H9 (cell line): ENCODE results near the gene BCHE. TPM values are rescaled to one million over a fixed set of nuclear protein-coding genes. Genes with fewer than 3 reads are reported as not detected.

Experiments used
- DNase-seq: peaks from one replicate; pipeline ENCODE4 v3.0.0-alpha.2; 2017
- H2AFZ ChIP-seq: one replicate; pipeline ENCODE4 v1.6.1; 2013; ENCODE audit warnings: mild to moderate bottlenecking, low read length, control low read depth, moderate library complexity
- H2AK5ac ChIP-seq: 2 replicates; pipeline ENCODE4 v1.6.1; 2013; ENCODE audit warnings: low read length, control low read depth, mixed read lengths; ENCODE audit not compliant: insufficient read length
- H2BK120ac ChIP-seq: one replicate; pipeline ENCODE4 v1.6.1; 2013; ENCODE audit warnings: low read depth, mild to moderate bottlenecking, low read length, control low read depth, inconsistent platforms; ENCODE audit not compliant: poor library complexity, severe bottlenecking
- H2BK12ac ChIP-seq: 2 replicates; pipeline ENCODE4 v1.6.1; 2013; ENCODE audit warnings: low read length, control low read depth, mixed read lengths, low read depth; ENCODE audit not compliant: insufficient read length
- H2BK15ac ChIP-seq: 2 replicates; pipeline ENCODE4 v1.6.1; 2013; ENCODE audit warnings: low read depth, low read length, control low read depth
- H2BK20ac ChIP-seq: one replicate; pipeline ENCODE4 v1.6.1; 2013; ENCODE audit warnings: low read depth, mild to moderate bottlenecking, low read length, control low read depth, inconsistent platforms; ENCODE audit not compliant: poor library complexity, severe bottlenecking
- H2BK5ac ChIP-seq: 2 replicates; pipeline ENCODE4 v1.6.1; 2013; ENCODE audit warnings: low read length, control low read depth, mixed read lengths; ENCODE audit not compliant: insufficient read length
- H3K14ac ChIP-seq: 2 replicates; pipeline ENCODE4 v1.6.1; 2013; ENCODE audit warnings: low read length, control low read depth; ENCODE audit not compliant: insufficient read depth
- H3K18ac ChIP-seq: 2 replicates; pipeline ENCODE4 v1.6.1; 2013; ENCODE audit warnings: low read depth, mild to moderate bottlenecking, mixed read lengths, low read length, control low read depth; ENCODE audit not compliant: insufficient read length
- H3K23ac ChIP-seq: 2 replicates; pipeline ENCODE4 v1.6.1; 2013; ENCODE audit warnings: low read length, control low read depth, mixed read lengths, low read depth; ENCODE audit not compliant: insufficient read length
- H3K23me2 ChIP-seq: 2 replicates; pipeline ENCODE4 v1.6.1; 2013; ENCODE audit warnings: low read depth, mild to moderate bottlenecking, mixed read lengths, low read length, control low read depth; ENCODE audit not compliant: insufficient read length, poor library complexity, severe bottlenecking
- H3K27ac ChIP-seq: 2 replicates; pipeline ENCODE4 v1.5.1; 2013; ENCODE audit warnings: low read length, control low read depth, mixed read lengths, low read depth; ENCODE audit not compliant: insufficient read length
- H3K27me3 ChIP-seq: 2 replicates; pipeline ENCODE4 v1.6.1; 2013; ENCODE audit warnings: low read length, control low read depth, inconsistent platforms; ENCODE audit not compliant: insufficient read depth
- H3K4ac ChIP-seq: 2 replicates; pipeline ENCODE4 v1.6.1; 2013; ENCODE audit warnings: low read depth, mild to moderate bottlenecking, control low read depth, inconsistent platforms, low read length, moderate library complexity
- H3K4me1 ChIP-seq: 2 replicates; pipeline ENCODE4 v1.6.1; 2013; ENCODE audit warnings: low read length, control low read depth, inconsistent platforms; ENCODE audit not compliant: insufficient read depth
- H3K4me2 ChIP-seq: 2 replicates; pipeline ENCODE4 v1.6.1; 2013; ENCODE audit warnings: low read length, control low read depth, mixed read lengths; ENCODE audit not compliant: insufficient read length, insufficient read depth
- H3K56ac ChIP-seq: 2 replicates; pipeline ENCODE4 v1.6.1; 2013; ENCODE audit warnings: low read depth, mild to moderate bottlenecking, mixed read lengths, low read length, control low read depth; ENCODE audit not compliant: insufficient read length
- H3K79me1 ChIP-seq: 2 replicates; pipeline ENCODE4 v1.6.1; 2013; ENCODE audit warnings: low read depth, mild to moderate bottlenecking, moderate library complexity, low read length, control low read depth, inconsistent platforms; ENCODE audit not compliant: insufficient read depth, poor library complexity, severe bottlenecking
- H3K79me2 ChIP-seq: 2 replicates; pipeline ENCODE4 v1.6.1; 2013; ENCODE audit warnings: low read length, control low read depth, inconsistent platforms; ENCODE audit not compliant: insufficient read depth
- H3K9ac ChIP-seq: 2 replicates; pipeline ENCODE4 v1.6.1; 2013; ENCODE audit warnings: low read length, control low read depth, mixed read lengths; ENCODE audit not compliant: insufficient read length; ENCODE audit errors: extremely low read depth
- H3K9me3 ChIP-seq: one replicate; pipeline ENCODE4 v1.6.1; 2013; ENCODE audit warnings: low read depth, low read length, inconsistent platforms; ENCODE audit not compliant: control insufficient read depth
- H3T11ph ChIP-seq: one replicate; pipeline ENCODE4 v1.6.1; 2013; ENCODE audit warnings: mild to moderate bottlenecking, low read length, control low read depth, inconsistent platforms
- H4K20me1 ChIP-seq: one replicate; pipeline ENCODE4 v1.6.1; 2013; ENCODE audit not compliant: control insufficient read depth, insufficient read length, insufficient read depth
- H4K5ac ChIP-seq: 2 replicates; pipeline ENCODE4 v1.6.1; 2013; ENCODE audit warnings: low read depth, mild to moderate bottlenecking, mixed read lengths, low read length, control low read depth; ENCODE audit not compliant: insufficient read length
- H4K8ac ChIP-seq: replicated peaks from 2 replicates; pipeline ENCODE4 v1.6.1; 2013; ENCODE audit warnings: low read length, control low read depth, mixed read lengths, low read depth; ENCODE audit not compliant: insufficient read length
- H4K91ac ChIP-seq: 2 replicates; pipeline ENCODE4 v1.6.1; 2013; ENCODE audit warnings: low read depth, mild to moderate bottlenecking, moderate library complexity, mixed read lengths, low read length, control low read depth; ENCODE audit not compliant: insufficient read length
- H3K27ac Mint-ChIP-seq, 3 experiments: 2 replicates in 2 of 3; 3 replicates in 1 of 3; pipeline ENCODE4 v1.8.0; 2020 to 2021; ENCODE audit warnings: mixed read lengths in 3 of 3, mild to moderate bottlenecking in 1 of 3, moderate library complexity in 1 of 3
- H3K27me3 Mint-ChIP-seq: 2 replicates; pipeline ENCODE4 v1.8.0; 2021; ENCODE audit warnings: low read depth, mild to moderate bottlenecking, moderate library complexity, mixed read lengths
- H3K36me3 Mint-ChIP-seq, 3 experiments: 2 replicates in 2 of 3; 3 replicates in 1 of 3; pipeline ENCODE4 v1.8.0; 2020 to 2021; ENCODE audit warnings: low read depth in 3 of 3, mixed read lengths in 3 of 3; ENCODE audit not compliant: insufficient read depth in 1 of 3
- H3K4me1 Mint-ChIP-seq, 2 experiments: 2 replicates each; pipeline ENCODE4 v1.8.0; 2020; ENCODE audit warnings: mixed read lengths in 2 of 2
- H3K4me3 Mint-ChIP-seq, 2 experiments: 2 replicates in 1 of 2; 3 replicates in 1 of 2; pipeline ENCODE4 v1.8.0; 2020 to 2021; ENCODE audit warnings: mild to moderate bottlenecking in 2 of 2, mixed read lengths in 2 of 2, moderate library complexity in 1 of 2
- H3K9me3 Mint-ChIP-seq, 2 experiments: 2 replicates in 1 of 2; 3 replicates in 1 of 2; pipeline ENCODE4 v1.8.0; 2020; ENCODE audit warnings: mild to moderate bottlenecking in 2 of 2, mixed read lengths in 2 of 2, moderate library complexity in 1 of 2
- WGBS: extraction: QIAGEN DNeasy Blood & Tissue Kit; methylation state at CpG from one replicate; pipeline ENCODE4 v1.1.7; 2013; ENCODE audit warnings: missing lambda C conversion rate, low lambda C conversion rate, mixed read lengths; ENCODE audit not compliant: insufficient read length; ENCODE audit errors: extremely low coverage; 5-methylcytosine and 5-hydroxymethylcytosine counted together
- total RNA-seq: library from RNA; stranded (reverse); gene quantifications from 2 replicates; pipeline ENCODE4 v1.2.1, GENCODE V29; 2021
- TF ChIP-seq, protein P1 (sequence below): fragments of 200-600 bp; sonication (generic); conservative IDR thresholded peaks from 3 replicates; pipeline ENCODE4 v1.8.0; 2021; ENCODE audit warnings: antibody characterized with exemption, mild to moderate bottlenecking

The BCHE gene
- total RNA-seq, 1 experiment from 2014 or later = 1.4 TPM

GRCh38 chr3:165859061-165859460, 21.8 kb upstream of the BCHE start:
- H2BK120ac ChIP-seq = no peak overlapping the region
- no peak overlapping the region for H3T11ph ChIP-seq
- no peak overlapping the region for H2BK15ac ChIP-seq
- no peak overlapping the region for H3K9ac ChIP-seq
- H4K91ac ChIP-seq = no peak overlapping the region
- no peak overlapping the region for H3K4me2 ChIP-seq
- no peak overlapping the region for H3K4me3 Mint-ChIP-seq
- no peaks in the 10 kb centered on the region for H3K79me2 ChIP-seq
- no peaks in the 10 kb centered on the region for H3K4me1 ChIP-seq
- H3K56ac ChIP-seq = no peak overlapping the region
- no peak overlapping the region for H3K4ac ChIP-seq
- no peaks in the 10 kb centered on the region for H3K27me3 ChIP-seq
- no peak for DNase-seq
- TF ChIP-seq, protein P1, sequence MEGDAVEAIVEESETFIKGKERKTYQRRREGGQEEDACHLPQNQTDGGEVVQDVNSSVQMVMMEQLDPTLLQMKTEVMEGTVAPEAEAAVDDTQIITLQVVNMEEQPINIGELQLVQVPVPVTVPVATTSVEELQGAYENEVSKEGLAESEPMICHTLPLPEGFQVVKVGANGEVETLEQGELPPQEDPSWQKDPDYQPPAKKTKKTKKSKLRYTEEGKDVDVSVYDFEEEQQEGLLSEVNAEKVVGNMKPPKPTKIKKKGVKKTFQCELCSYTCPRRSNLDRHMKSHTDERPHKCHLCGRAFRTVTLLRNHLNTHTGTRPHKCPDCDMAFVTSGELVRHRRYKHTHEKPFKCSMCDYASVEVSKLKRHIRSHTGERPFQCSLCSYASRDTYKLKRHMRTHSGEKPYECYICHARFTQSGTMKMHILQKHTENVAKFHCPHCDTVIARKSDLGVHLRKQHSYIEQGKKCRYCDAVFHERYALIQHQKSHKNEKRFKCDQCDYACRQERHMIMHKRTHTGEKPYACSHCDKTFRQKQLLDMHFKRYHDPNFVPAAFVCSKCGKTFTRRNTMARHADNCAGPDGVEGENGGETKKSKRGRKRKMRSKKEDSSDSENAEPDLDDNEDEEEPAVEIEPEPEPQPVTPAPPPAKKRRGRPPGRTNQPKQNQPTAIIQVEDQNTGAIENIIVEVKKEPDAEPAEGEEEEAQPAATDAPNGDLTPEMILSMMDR = no peak
- H3K23ac ChIP-seq = no peak overlapping the region
- H3K9me3 ChIP-seq = no peaks in the 10 kb centered on the region
- no peak overlapping the region for H3K18ac ChIP-seq
- WGBS = no CpG with 5 or more reads among the region's 1 CpG
- no peak overlapping the region for H3K14ac ChIP-seq
- no peak overlapping the region for H2BK12ac ChIP-seq
- no peaks in the 10 kb centered on the region for H3K36me3 Mint-ChIP-seq
- H3K27me3 Mint-ChIP-seq = no peaks in the 10 kb centered on the region
- H3K23me2 ChIP-seq = no peaks in the 10 kb centered on the region
- no peak overlapping the region for H3K27ac ChIP-seq
- H3K9me3 Mint-ChIP-seq = 0 out of 5 replicates have a peak, but pooled peaks cover 0 to 1% of the 10 kb centered on the region in 2 experiments
- H3K27ac Mint-ChIP-seq = no peak overlapping the region
- H3K4me1 Mint-ChIP-seq = no peaks in the 10 kb centered on the region; a peak in 1 of 4 replicates
- no peak overlapping the region for H2AFZ ChIP-seq
- H4K20me1 ChIP-seq = no peaks in the 10 kb centered on the region
- H4K5ac ChIP-seq = no peak overlapping the region
- H3K79me1 ChIP-seq = no peaks in the 10 kb centered on the region
- H2AK5ac ChIP-seq = no peak overlapping the region
- H2BK5ac ChIP-seq = no peak overlapping the region
- no peak overlapping the region for H2BK20ac ChIP-seq
- H4K8ac ChIP-seq = no peak overlapping the region
